GM23338 (cell line): Measurements from ENCODE around the gene XXYLT1. TPM values are rescaled to one million over a fixed set of nuclear protein-coding genes. Genes with fewer than 3 reads are reported as not detected.
A peak's percentile ranks its signal among the peaks of the same experiment; 100 is the strongest.

Experiments
- ATAC-seq: fragments of 200-7000 bp; cut with Tn5 transposase; 3 replicates; pipeline ENCODE4 v1.9.1; 2020
- DNase-seq: peaks from one replicate; pipeline ENCODE4 v3.0.0-alpha.2; 2015; ENCODE audit warnings: low spot score
- H2AFZ ChIP-seq: fragments of 200-600 bp; sonication (generic); 2 replicates; pipeline ENCODE4 v1.8.0; 2016; ENCODE audit warnings: antibody characterized with exemption, mild to moderate bottlenecking, moderate library complexity
- H3F3A ChIP-seq: fragments of 200-600 bp; sonication (generic); replicated peaks from 2 replicates; pipeline ENCODE4 v1.8.0; 2017; ENCODE audit warnings: antibody characterized with exemption, mixed run types, low read depth
- H3K27ac ChIP-seq: fragments of 200-600 bp; sonication (generic); 2 replicates; pipeline ENCODE4 v1.6.1; 2016; ENCODE audit warnings: low read depth
- H3K27me3 ChIP-seq: fragments of 200-600 bp; sonication (generic); 2 replicates; pipeline ENCODE4 v1.8.0; 2016; ENCODE audit warnings: mild to moderate bottlenecking, mixed run types, moderate library complexity; ENCODE audit not compliant: insufficient read depth
- H3K36me3 ChIP-seq: fragments of 200-600 bp; sonication (generic); 2 replicates; pipeline ENCODE4 v1.8.0; 2016; ENCODE audit warnings: mild to moderate bottlenecking; ENCODE audit not compliant: insufficient read depth
- H3K4me1 ChIP-seq: fragments of 200-600 bp; sonication (generic); 2 replicates; pipeline ENCODE4 v1.8.0; 2016; ENCODE audit warnings: mild to moderate bottlenecking, moderate library complexity; ENCODE audit not compliant: insufficient read depth
- H3K4me2 ChIP-seq: fragments of 200-600 bp; sonication (generic); 2 replicates; pipeline ENCODE4 v1.7.1; 2017; ENCODE audit warnings: mixed run types
- H3K4me3 ChIP-seq: fragments of 200-600 bp; sonication (generic); 2 replicates; pipeline ENCODE4 v1.6.1; 2016; ENCODE audit warnings: mixed run types
- H3K79me2 ChIP-seq: fragments of 200-600 bp; sonication (generic); replicated peaks from 2 replicates; pipeline ENCODE4 v1.8.0; 2017; ENCODE audit warnings: mild to moderate bottlenecking; ENCODE audit not compliant: insufficient read depth
- H3K9me2 ChIP-seq: fragments of 200-600 bp; sonication (generic); 2 replicates; pipeline ENCODE4 v1.8.0; 2017; ENCODE audit not compliant: insufficient read depth
- H4K20me1 ChIP-seq: fragments of 200-600 bp; sonication (generic); replicated peaks from 2 replicates; pipeline ENCODE4 v1.8.0; 2017; ENCODE audit warnings: mild to moderate bottlenecking; ENCODE audit not compliant: insufficient read depth
- H3K27ac Mint-ChIP-seq: 2 replicates; pipeline ENCODE4 v1.8.0; 2020; ENCODE audit warnings: inconsistent platforms, mild to moderate bottlenecking, moderate library complexity, mixed read lengths
- H3K27me3 Mint-ChIP-seq: 3 replicates; pipeline ENCODE4 v1.8.0; 2022; ENCODE audit warnings: low read depth, mild to moderate bottlenecking, moderate library complexity, mixed read lengths, inconsistent platforms; ENCODE audit not compliant: insufficient read depth, poor library complexity
- H3K36me3 Mint-ChIP-seq: 3 replicates; pipeline ENCODE4 v1.8.0; 2021; ENCODE audit warnings: low read depth, mild to moderate bottlenecking, inconsistent platforms, moderate library complexity, mixed read lengths
- H3K4me1 Mint-ChIP-seq: 3 replicates; pipeline ENCODE4 v1.8.0; 2020; ENCODE audit warnings: mild to moderate bottlenecking, inconsistent platforms, mixed read lengths
- H3K4me3 Mint-ChIP-seq: 3 replicates; pipeline ENCODE4 v1.8.0; 2021; ENCODE audit warnings: moderate library complexity, mild to moderate bottlenecking, inconsistent platforms, mixed read lengths
- H3K9me3 Mint-ChIP-seq: 3 replicates; pipeline ENCODE4 v1.8.0; 2020; ENCODE audit warnings: moderate library complexity, mild to moderate bottlenecking, inconsistent platforms, mixed read lengths
- CREB1 ChIP-seq: fragments of 250-450 bp; sonication (Bioruptor Pico); IDR thresholded peaks from 2 replicates; pipeline ENCODE4 v1.5.0; 2020; ENCODE audit warnings: low read depth, mild to moderate bottlenecking, moderate library complexity
- EZH2 ChIP-seq: fragments of 200-600 bp; sonication (generic); IDR thresholded peaks from one replicate; pipeline ENCODE4 v1.8.0; 2017; ENCODE audit warnings: antibody characterized with exemption, mild to moderate bottlenecking, low read depth; ENCODE audit not compliant: unreplicated experiment
- EZH2phosphoT487 ChIP-seq: fragments of 200-600 bp; sonication (generic); IDR thresholded peaks from one replicate; pipeline ENCODE4 v1.8.1; 2018; ENCODE audit warnings: antibody characterized with exemption; ENCODE audit not compliant: unreplicated experiment
- JUNB ChIP-seq: IDR thresholded peaks from one replicate; pipeline ENCODE4 v1.6.1; 2016; ENCODE audit warnings: antibody characterized with exemption; ENCODE audit not compliant: unreplicated experiment
- NANOG ChIP-seq: IDR thresholded peaks from 2 replicates; pipeline ENCODE4 v1.6.1; 2016; ENCODE audit warnings: antibody characterized with exemption, borderline replicate concordance
- POLR2AphosphoS5 ChIP-seq: IDR thresholded peaks from 2 replicates; pipeline ENCODE4 v1.6.1; 2016; ENCODE audit warnings: antibody characterized with exemption, low read depth
- STAT1 ChIP-seq: IDR thresholded peaks from one replicate; pipeline ENCODE4 v1.6.1; 2016; ENCODE audit warnings: antibody characterized with exemption; ENCODE audit not compliant: unreplicated experiment
- ZNF114 ChIP-seq: fragments of 250-450 bp; sonication (Bioruptor Pico); IDR thresholded peaks from 2 replicates; pipeline ENCODE4 v1.5.0; 2020; ENCODE audit warnings: mild to moderate bottlenecking, moderate library complexity
- ZNF331 ChIP-seq: fragments of 250-450 bp; sonication (Bioruptor Pico); IDR thresholded peaks from 2 replicates; pipeline ENCODE4 v1.5.0; 2020; ENCODE audit warnings: low read depth, mild to moderate bottlenecking, moderate library complexity
- polyA plus RNA-seq: library from polyadenylated mRNA; unstranded; fragments of >200 nt; fragmentation: Nextera tagmentation; extraction: Ambion mirVana; gene quantifications from 2 replicates; pipeline ENCODE4 v1.2.1, GENCODE V29; 2016
- total RNA-seq: library from RNA; depleted of rRNA; stranded (reverse); fragments of >200 nt; shearing (Covaris generic); gene quantifications from 2 replicates; pipeline ENCODE4 v1.2.3, GENCODE V29; 2014
- TF ChIP-seq, protein P1 (sequence below), 2 experiments: fragments of 200-600 bp in 1 of 2; sonication (generic) in 1 of 2; conservative IDR thresholded peaks; 2 replicates each; pipeline versions ENCODE4 v1.5.1 to v1.6.1; 2016 to 2017; ENCODE audit warnings: antibody characterized with exemption in 2 of 2, low read depth in 2 of 2, mild to moderate bottlenecking in 2 of 2, moderate library complexity in 1 of 2
- TF ChIP-seq, protein P2 (sequence below): IDR thresholded peaks from 2 replicates; pipeline ENCODE4 v1.6.1; 2016; ENCODE audit warnings: antibody characterized with exemption
- TF ChIP-seq, protein P3 (sequence below): fragments of 250-450 bp; sonication (Bioruptor Pico); IDR thresholded peaks from 2 replicates; pipeline ENCODE4 v1.5.0; 2020; ENCODE audit warnings: mild to moderate bottlenecking, moderate library complexity
- TF ChIP-seq, protein P4 (sequence below): IDR thresholded peaks from one replicate; pipeline ENCODE4 v1.6.1; 2018; ENCODE audit warnings: antibody characterized with exemption; ENCODE audit not compliant: unreplicated experiment

The XXYLT1 gene
- total and polyA plus RNA-seq, 2 experiments from 2014 or later: 13.5 to 34.8 TPM

DNA sequence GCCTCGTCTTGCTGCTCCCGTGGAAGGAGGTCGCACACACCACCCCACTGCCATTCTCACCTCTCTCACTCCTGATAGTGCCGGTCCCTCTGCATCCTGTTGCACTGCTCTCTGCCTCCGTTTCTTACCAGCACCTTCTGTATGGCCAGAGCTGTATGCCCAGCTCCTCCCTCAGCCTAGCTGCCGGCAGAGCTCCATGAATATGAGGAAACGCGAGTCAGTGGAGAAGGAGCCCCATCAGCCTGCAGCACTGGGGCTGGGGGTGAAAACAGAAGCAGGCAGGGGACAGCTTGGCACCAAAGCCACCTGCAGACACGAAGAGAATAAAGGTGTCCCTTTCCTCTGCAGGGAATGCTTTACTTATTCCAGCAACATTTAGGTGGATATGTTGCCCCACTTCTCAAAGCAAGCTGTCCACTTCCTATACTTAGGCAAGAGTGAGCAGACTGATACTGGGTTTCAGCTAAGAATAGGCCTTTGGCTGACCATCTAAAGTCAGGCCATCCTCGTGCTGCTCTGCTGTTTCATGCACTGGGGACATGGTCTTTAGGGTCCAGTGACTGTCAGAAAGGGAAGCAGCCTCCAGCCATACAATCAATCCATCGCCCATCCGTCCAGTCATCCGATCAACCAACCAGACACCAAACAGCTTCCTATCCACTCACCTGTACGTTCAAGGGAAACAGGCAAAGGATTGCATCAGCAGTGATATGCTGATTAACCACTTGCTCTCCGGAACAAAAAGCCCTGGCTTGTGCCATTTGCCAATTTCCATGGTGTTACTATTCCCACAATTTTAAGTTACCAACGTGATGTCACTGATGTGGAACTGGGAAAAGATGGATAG is 222.7 kb downstream of the XXYLT1 start:
- no peak overlapping the region for H3K4me3 Mint-ChIP-seq
- ATAC-seq (peak; percentile 20; the same call in 1 of the 3 replicates), DNase-seq (no peak)
- H3K4me2 ChIP-seq: no peak overlapping the region
- no peaks in the 10 kb centered on the region for H3K79me2 ChIP-seq
- H3K9me3 Mint-ChIP-seq: no peaks in the 10 kb centered on the region
- 0 out of 2 replicates have a peak overlapping the region, but pooled peaks have one; percentile 66 for H2AFZ ChIP-seq
- H3K4me1 ChIP-seq: no peaks in the 10 kb centered on the region
- TF ChIP-seq, protein P1, sequence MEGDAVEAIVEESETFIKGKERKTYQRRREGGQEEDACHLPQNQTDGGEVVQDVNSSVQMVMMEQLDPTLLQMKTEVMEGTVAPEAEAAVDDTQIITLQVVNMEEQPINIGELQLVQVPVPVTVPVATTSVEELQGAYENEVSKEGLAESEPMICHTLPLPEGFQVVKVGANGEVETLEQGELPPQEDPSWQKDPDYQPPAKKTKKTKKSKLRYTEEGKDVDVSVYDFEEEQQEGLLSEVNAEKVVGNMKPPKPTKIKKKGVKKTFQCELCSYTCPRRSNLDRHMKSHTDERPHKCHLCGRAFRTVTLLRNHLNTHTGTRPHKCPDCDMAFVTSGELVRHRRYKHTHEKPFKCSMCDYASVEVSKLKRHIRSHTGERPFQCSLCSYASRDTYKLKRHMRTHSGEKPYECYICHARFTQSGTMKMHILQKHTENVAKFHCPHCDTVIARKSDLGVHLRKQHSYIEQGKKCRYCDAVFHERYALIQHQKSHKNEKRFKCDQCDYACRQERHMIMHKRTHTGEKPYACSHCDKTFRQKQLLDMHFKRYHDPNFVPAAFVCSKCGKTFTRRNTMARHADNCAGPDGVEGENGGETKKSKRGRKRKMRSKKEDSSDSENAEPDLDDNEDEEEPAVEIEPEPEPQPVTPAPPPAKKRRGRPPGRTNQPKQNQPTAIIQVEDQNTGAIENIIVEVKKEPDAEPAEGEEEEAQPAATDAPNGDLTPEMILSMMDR (conservative IDR thresholded peaks at IDR 0.05; ENCODE audit: low read depth in 2 of 2): no peak
- no peak for TF ChIP-seq ZNF114 (CRISPR knock-in tag)
- no peak for TF ChIP-seq STAT1
- TF ChIP-seq NANOG: no peak
- no peak for TF ChIP-seq EZH2phosphoT487
- no peak for TF ChIP-seq CREB1 (CRISPR knock-in tag)
- no peak for TF ChIP-seq ZNF331 (CRISPR knock-in tag)
- TF ChIP-seq JUNB: no peak
- TF ChIP-seq, protein P2, sequence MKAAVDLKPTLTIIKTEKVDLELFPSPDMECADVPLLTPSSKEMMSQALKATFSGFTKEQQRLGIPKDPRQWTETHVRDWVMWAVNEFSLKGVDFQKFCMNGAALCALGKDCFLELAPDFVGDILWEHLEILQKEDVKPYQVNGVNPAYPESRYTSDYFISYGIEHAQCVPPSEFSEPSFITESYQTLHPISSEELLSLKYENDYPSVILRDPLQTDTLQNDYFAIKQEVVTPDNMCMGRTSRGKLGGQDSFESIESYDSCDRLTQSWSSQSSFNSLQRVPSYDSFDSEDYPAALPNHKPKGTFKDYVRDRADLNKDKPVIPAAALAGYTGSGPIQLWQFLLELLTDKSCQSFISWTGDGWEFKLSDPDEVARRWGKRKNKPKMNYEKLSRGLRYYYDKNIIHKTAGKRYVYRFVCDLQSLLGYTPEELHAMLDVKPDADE: no peak
- TF ChIP-seq, protein P3, sequence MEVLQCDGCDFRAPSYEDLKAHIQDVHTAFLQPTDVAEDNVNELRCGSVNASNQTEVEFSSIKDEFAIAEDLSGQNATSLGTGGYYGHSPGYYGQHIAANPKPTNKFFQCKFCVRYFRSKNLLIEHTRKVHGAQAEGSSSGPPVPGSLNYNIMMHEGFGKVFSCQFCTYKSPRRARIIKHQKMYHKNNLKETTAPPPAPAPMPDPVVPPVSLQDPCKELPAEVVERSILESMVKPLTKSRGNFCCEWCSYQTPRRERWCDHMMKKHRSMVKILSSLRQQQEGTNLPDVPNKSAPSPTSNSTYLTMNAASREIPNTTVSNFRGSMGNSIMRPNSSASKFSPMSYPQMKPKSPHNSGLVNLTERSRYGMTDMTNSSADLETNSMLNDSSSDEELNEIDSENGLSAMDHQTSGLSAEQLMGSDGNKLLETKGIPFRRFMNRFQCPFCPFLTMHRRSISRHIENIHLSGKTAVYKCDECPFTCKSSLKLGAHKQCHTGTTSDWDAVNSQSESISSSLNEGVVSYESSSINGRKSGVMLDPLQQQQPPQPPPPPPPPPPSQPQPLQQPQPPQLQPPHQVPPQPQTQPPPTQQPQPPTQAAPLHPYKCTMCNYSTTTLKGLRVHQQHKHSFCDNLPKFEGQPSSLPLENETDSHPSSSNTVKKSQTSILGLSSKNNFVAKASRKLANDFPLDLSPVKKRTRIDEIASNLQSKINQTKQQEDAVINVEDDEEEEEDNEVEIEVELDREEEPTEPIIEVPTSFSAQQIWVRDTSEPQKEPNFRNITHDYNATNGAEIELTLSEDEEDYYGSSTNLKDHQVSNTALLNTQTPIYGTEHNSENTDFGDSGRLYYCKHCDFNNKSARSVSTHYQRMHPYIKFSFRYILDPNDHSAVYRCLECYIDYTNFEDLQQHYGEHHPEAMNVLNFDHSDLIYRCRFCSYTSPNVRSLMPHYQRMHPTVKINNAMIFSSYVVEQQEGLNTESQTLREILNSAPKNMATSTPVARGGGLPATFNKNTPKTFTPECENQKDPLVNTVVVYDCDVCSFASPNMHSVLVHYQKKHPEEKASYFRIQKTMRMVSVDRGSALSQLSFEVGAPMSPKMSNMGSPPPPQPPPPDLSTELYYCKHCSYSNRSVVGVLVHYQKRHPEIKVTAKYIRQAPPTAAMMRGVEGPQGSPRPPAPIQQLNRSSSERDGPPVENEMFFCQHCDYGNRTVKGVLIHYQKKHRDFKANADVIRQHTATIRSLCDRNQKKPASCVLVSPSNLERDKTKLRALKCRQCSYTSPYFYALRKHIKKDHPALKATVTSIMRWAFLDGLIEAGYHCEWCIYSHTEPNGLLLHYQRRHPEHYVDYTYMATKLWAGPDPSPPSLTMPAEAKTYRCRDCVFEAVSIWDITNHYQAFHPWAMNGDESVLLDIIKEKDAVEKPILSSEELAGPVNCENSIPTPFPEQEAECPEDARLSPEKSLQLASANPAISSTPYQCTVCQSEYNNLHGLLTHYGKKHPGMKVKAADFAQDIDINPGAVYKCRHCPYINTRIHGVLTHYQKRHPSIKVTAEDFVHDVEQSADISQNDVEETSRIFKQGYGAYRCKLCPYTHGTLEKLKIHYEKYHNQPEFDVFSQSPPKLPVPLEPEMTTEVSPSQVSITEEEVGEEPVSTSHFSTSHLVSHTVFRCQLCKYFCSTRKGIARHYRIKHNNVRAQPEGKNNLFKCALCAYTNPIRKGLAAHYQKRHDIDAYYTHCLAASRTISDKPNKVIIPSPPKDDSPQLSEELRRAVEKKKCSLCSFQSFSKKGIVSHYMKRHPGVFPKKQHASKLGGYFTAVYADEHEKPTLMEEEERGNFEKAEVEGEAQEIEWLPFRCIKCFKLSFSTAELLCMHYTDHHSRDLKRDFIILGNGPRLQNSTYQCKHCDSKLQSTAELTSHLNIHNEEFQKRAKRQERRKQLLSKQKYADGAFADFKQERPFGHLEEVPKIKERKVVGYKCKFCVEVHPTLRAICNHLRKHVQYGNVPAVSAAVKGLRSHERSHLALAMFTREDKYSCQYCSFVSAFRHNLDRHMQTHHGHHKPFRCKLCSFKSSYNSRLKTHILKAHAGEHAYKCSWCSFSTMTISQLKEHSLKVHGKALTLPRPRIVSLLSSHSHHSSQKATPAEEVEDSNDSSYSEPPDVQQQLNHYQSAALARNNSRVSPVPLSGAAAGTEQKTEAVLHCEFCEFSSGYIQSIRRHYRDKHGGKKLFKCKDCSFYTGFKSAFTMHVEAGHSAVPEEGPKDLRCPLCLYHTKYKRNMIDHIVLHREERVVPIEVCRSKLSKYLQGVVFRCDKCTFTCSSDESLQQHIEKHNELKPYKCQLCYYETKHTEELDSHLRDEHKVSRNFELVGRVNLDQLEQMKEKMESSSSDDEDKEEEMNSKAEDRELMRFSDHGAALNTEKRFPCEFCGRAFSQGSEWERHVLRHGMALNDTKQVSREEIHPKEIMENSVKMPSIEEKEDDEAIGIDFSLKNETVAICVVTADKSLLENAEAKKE (CRISPR knock-in tag): no peak
- TF ChIP-seq EZH2: no peak
- TF ChIP-seq, protein P4, sequence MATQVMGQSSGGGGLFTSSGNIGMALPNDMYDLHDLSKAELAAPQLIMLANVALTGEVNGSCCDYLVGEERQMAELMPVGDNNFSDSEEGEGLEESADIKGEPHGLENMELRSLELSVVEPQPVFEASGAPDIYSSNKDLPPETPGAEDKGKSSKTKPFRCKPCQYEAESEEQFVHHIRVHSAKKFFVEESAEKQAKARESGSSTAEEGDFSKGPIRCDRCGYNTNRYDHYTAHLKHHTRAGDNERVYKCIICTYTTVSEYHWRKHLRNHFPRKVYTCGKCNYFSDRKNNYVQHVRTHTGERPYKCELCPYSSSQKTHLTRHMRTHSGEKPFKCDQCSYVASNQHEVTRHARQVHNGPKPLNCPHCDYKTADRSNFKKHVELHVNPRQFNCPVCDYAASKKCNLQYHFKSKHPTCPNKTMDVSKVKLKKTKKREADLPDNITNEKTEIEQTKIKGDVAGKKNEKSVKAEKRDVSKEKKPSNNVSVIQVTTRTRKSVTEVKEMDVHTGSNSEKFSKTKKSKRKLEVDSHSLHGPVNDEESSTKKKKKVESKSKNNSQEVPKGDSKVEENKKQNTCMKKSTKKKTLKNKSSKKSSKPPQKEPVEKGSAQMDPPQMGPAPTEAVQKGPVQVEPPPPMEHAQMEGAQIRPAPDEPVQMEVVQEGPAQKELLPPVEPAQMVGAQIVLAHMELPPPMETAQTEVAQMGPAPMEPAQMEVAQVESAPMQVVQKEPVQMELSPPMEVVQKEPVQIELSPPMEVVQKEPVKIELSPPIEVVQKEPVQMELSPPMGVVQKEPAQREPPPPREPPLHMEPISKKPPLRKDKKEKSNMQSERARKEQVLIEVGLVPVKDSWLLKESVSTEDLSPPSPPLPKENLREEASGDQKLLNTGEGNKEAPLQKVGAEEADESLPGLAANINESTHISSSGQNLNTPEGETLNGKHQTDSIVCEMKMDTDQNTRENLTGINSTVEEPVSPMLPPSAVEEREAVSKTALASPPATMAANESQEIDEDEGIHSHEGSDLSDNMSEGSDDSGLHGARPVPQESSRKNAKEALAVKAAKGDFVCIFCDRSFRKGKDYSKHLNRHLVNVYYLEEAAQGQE: no peak
- TF ChIP-seq POLR2AphosphoS5: no peak
- no peak overlapping the region for H3K27ac Mint-ChIP-seq
- no peaks in the 10 kb centered on the region for H3F3A ChIP-seq
- peaks cover 19% of the 10 kb centered on the region for H3K4me1 Mint-ChIP-seq
- H4K20me1 ChIP-seq: no peaks in the 10 kb centered on the region
- H3K9me2 ChIP-seq: no peaks in the 10 kb centered on the region
- no peak overlapping the region for H3K4me3 ChIP-seq
- peaks cover 6% of the 10 kb centered on the region for H3K27me3 Mint-ChIP-seq
- no peak overlapping the region for H3K27ac ChIP-seq
- H3K36me3 ChIP-seq: no peaks in the 10 kb centered on the region
- no peaks in the 10 kb centered on the region for H3K36me3 Mint-ChIP-seq
- no peaks in the 10 kb centered on the region for H3K27me3 ChIP-seq
